ENCODE results near the gene SCTR.
A peak's percentile ranks its signal among the peaks of the same experiment; 100 is the strongest.

The SCTR gene

GRCh38 chr2:119486886-119487285 lies 37.4 kb downstream of the SCTR start:
- DNase-seq, result no peak

GRCh38 chr2:119486196-119486827 lies 38.0 kb downstream of the SCTR start:
- no peak for DNase-seq

DNA sequence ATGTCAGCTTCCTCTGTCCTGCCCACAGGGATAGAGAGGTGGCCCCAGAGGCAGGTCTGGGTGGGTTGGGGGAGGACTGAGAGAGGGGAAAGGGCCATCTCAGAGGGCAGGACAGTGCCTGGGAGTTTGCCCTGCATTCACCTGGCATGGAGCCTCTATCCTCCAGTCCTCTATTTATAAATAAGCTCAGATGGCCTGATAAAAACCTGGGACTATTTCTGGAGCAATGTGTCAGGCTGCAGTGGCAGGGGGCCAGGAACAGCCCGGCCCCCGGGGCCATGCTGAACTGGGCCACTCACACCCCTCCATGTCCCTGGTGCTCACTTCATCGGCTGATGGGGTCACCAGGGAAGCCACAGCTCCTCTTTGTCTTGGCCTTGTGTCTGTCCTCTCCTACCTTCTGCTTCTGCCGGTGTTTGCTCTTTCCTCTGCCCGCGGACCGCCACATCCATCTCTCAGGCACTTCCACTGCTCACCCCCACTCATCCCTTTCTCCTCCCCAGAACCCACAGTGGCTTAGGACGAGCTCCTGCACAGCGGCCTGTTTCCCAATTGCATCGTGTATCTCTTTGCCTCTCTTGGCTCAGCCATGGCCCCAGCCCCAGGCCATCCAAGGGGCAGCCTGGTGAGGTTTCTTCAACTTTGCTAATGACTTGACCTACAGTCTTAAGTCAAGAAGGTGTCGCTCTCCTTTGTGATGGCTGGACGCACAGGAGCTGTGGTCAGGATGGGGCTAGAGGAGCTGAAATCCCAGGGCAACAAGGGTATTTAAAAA lies 38.8 kb downstream of the SCTR start:
- DNase-seq, result no peak

GRCh38 chr2:119484834-119485233 lies 39.4 kb downstream of the SCTR start:
- DNase-seq, result no peak

- DNase-seq, result no peak
These were observed 40.2 kb downstream of the SCTR start for GRCh38 chr2:119483896-119484718.

GRCh38 chr2:119483395-119483753 lies 40.9 kb downstream of the SCTR start:
- DNase-seq, result no peak

DNA sequence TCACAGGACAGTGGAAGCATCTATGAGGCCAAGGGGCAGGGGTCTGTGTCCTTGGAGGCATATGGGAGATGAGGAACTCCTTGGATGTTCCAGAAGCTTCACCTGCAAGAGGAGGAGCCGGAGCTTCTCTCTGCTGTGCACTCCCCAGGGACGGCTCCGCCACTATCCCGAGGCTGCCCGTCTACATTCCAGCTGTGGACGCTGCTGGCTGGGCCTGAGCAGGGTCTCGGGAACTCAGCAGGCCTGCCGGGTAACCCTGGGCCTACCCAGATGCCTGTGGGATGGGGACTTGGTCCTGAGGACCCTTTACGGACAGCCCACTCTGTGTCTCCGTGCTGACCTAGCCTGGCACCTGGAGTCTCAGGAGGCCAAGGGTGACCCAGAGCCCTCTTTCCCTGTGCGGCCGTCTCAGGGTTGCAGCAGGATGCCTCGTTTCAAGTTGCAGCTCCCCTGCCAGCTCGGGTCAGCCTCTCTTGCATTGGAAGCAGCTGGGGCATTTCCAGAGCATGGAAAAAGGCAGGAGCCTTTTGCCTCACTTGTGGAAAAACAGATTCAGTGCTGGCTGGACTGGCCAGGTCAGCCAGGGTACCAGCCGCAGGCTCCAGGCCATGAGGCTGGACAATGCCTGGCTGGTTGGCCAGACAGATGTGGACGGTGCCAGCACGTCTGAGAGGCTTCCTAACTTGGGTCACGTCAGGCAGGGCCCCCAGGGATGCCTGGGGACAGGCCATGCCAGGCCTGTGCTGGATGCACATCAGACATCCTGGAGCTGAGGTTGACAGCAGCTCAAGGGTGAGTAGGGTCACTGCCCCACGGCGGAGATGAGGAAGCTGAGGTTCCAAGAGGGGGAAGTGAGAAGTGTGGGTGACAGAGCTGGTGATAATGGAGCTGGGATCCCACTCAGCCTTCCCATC lies 41.5 kb downstream of the SCTR start:
- DNase-seq, result peak; percentile 27 to 40

- no peak for DNase-seq
These were observed 42.5 kb downstream of the SCTR start for GRCh38 chr2:119481501-119482455.

DNA sequence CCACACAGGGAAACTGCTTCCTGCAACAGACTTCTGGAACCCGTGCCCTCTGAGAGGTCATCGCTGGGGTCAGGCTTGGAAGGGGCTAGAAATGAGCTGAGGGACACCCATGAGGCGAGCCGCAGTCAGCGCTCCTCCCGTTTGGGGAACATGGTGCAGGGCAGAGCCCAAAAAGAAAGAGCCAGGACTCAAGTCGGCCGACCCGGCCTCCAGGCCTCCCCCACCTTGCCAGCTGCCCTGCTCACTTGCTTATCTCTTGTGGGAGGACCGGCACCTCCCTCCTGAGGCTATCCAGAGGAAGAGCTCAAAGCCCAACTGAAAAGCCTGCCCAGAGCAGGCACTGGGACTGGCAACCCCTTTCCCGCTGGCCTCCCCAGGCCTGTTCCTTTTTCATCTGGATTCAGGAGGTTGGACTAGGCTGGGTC lies 43.6 kb downstream of the SCTR start:
- DNase-seq, result no peak

DNA sequence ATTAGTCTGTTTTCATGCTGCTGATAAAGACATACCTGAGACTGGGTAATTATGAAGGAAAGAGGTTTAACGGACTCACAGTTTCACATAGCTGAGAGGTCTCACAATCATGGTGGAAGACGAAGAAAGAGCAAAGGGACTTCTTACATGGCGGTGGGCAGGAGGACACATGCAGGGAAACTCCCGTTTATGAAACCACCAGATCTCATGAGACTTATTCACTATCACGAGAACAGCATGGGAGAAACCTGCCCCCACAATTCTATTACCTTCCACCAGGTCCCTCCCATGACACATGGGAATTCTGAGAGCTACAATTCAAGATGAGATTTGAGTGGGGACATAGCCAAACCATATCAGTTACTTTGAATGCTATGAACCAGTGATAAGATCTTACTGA lies 44.1 kb downstream of the SCTR start:
- DNase-seq, result no peak

GRCh38 chr2:119478978-119479295 lies 45.3 kb downstream of the SCTR start:
- no peak for DNase-seq

GRCh38 chr2:119478188-119478977 lies 45.9 kb downstream of the SCTR start:
- DNase-seq, result no peak

DNA sequence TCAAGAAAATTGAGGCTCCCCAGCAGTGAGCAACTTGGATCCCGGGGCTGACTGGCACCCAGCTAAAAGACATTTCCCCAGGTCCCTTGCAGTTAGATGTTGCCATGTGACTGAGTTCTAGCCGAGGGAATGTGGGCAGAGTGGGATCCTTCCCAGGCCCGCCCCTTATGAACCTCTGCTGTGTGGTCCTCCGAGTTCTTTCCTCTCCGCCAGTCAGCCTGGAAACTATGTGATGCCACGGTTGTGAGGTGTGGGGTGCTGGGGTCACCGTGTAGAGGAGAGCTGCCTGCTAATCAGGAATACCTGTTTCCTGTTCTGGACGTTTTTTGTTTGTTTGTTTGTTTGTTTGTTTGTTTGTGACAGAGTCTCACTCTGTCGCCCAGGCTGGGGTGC lies 47.2 kb downstream of the SCTR start:
- DNase-seq, result no peak

DNA sequence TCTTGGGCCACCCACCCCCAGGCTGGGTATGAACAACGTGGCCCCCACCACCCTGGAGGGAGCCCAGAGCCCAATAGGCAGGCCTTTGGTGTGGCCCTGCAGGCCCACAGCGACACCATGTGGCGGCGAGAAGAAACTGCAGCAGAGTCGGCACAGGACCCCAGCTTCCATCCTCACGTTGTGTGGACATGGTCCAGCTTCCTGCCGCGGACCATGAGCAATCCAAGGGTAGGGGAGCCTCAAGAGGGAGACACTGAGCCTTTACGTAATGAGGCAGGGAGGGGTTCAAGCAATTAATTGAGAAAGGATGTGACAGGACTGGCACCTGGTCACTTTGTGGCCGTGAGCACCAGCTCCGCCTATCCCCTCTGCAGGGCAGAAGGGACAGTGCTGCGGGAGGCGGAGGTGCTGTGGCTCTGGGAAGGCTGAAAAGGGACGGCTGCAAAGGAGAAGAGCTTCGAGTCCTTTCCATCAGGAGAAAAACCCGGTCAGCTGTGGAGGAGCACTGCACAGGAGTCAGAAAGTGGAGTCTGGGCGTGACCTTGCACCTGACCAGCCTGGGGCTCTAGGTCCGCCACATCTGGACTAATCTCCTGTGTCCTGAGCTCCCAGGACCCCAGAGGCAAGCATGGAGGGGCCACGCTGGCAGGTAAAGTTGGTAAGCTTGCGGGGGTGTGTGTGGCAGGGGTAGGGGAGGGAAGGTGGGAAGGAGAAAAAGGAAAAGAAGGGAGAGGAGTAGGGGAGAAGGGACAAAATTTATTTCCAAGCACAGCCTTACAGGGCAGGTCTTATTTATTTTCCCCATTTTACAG lies 47.8 kb downstream of the SCTR start:
- DNase-seq, result peak; percentile 11 to 36

GRCh38 chr2:119475857-119476244 lies 48.4 kb downstream of the SCTR start:
- DNase-seq, result no peak

DNA sequence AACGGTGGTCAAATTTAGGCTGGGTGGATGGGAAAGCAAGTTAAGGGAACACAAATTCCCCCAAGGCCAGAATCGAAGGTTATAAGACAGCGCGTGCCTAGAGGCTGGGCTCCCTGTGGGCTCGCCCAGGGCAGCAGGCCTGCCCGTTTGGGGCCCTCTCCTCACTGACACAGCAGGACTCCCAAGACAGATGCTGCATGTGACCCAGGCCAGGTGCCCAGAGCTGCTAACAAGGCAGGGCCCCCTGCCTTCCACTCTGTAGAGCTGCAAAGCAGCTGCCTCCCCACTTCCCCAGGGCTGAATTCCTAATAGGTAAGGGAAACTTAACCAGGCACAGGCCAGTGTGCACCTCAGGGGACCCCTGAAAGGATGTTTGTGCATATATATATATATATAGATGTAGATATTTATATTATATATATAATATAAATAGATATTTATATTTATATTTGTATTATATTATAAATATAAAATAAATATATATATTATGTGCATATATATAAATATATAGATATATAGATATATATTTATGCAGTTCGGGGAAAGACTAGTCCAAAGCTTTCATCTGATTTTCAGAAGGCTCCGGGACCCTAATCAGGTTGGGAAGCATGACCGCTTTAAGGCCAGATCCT lies 48.9 kb downstream of the SCTR start:
- DNase-seq, result no peak

- no peak for DNase-seq
These were observed 49.7 kb downstream of the SCTR start for GRCh38 chr2:119474371-119475224.

- DNase-seq, result no peak
These were observed 50.5 kb downstream of the SCTR start for GRCh38 chr2:119473621-119474370.
